ENCODE results near the gene ACTA1.
"Not testable (repeated sequence)": the region's sequence is repeated elsewhere in the genome, so short reads cannot be mapped to it uniquely, and the experiment has no call there.

Gene ACTA1

GRCh38 chr1:229407206-229408026 lies 26.5 kb downstream of the ACTA1 start:
- no peak for DNase-seq

DNA sequence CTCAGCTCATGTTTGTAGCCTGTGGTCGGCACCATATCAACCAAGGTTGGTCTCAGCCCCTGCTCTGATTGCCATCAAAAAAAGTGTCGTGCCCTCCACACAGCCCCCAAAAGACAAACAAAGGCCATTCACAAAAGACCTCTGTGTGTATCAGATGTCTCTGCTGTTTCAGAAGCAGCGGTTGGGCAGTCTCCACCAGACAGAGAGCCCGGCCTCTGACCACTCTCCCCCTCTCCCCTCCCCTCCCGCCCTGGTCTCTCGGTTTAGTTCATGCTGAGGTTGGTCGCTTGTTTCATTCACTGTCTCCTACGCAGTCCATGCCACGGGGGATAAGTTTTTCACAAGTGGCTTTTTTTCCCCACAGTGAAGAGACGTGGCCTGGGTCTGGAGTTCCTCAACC lies 27.1 kb downstream of the ACTA1 start:
- no peak for DNase-seq

DNA sequence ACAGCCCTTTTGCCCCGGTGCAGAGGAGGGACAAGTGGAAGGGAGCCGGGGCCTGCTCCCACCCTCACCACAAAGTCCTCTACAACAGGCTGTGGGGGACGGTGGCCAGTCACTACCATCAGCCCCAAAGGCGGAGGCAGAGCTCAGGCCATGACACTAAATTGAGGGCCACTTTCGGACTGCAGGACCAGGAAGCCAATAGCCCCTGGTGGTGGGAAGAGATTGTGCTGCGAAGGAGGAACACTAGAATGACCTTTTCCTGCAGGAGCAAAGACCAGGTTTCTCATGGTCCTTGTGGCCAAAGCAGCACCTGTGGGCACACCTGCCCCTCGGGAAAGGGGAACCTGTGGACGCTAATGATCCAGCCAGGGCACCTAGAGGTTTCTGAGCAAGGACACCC lies 30.3 kb downstream of the ACTA1 start:
- DNase-seq, result no peak

DNA sequence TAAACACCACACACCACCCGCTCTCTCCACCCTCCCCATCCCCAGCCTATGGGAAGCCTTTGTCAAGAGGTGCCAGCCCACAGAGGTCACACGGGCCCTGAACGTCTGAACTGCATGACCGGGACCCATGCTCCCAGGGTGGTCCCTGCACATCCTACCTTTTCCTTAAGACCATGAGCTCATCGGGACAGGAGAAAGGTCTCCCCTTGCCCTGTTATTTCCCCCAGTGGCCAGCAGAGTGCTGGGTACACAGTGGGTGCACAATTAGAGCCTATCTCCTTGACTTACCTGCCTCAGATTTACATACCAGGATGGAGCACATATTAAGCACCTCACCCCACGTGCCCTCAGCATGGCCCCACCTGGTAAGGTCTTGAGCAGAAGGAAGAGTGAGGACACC lies 30.9 kb downstream of the ACTA1 start:
- no peak for DNase-seq

- not testable (repeated sequence) for DNase-seq
Measured at GRCh38 chr1:229402329-229402728, 31.6 kb downstream of the ACTA1 start.

DNA sequence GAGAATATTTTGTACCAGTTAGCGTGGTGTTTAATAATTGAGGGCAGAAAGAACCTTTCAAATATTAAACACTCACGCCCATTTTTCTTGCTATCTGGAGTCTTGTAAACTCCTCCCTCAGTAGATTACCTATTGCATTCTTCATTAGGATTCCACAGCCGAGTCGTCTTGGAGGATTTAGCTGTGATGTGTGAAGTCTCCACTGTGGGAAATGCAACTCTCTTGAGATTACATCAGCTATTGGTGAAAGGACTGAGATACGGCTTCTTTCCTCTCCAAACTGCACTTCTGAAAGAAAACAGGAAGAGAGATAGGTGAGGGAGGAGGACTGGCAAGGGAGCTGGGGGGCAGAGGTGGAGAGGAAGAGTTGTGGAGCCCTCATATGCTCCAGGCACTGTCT lies 36.1 kb downstream of the ACTA1 start:
- DNase-seq, result no peak

DNA sequence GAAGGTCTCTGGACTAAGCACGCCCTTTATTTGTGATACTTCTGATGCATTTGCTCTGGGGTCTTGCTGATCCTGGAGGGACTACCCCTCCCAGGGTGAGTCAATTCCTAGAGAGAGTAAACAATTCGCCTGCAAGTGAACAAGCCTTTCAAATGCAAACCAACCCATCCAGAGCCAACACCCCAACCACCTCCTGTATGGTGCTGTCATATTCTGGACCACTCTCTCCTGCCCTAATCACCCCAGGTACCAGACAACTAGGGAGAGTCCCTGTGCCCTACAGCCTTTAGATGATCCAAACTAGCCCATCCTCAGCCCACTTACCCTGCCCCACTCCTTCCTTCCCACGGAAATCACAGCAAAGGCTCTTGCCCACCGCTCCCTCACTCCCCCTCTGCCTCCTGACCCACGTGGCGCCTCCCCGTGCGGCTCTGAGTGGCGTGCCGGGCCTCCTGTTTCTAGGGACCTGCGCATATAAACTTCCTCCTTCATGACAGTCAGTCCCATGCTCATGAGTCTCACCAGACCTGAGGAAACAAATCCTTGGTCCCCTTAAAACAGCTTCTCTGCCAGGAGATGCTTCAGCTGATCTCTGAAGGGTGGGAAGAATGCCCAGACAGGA lies 37.2 kb downstream of the ACTA1 start:
- DNase-seq, result no peak

GRCh38 chr1:229394517-229394916 lies 39.4 kb downstream of the ACTA1 start:
- not testable (repeated sequence) for DNase-seq

DNA sequence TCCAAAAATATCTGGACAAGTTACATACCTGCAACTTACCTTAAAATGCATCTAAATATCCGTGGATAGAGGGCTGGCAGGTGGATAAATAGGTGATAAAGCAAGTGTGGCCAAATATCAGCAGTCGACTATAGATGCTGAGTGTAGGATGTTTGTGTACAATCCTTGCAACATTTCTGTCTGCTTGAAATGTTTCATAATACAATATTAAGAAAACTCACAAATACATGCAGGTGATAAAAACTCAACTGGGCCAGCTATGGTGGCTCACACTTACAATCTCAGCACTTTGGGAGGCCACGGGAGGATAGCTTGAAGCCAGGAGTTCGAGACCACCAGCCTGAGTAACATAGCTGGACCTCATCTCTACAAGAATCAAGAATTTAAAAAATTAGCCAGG lies 41.0 kb downstream of the ACTA1 start:
- DNase-seq, result no peak

- no peak for DNase-seq
Measured at GRCh38 chr1:229390130-229390529, 43.8 kb downstream of the ACTA1 start.

GRCh38 chr1:229388897-229389580 lies 44.9 kb downstream of the ACTA1 start:
- no peak for DNase-seq

DNA sequence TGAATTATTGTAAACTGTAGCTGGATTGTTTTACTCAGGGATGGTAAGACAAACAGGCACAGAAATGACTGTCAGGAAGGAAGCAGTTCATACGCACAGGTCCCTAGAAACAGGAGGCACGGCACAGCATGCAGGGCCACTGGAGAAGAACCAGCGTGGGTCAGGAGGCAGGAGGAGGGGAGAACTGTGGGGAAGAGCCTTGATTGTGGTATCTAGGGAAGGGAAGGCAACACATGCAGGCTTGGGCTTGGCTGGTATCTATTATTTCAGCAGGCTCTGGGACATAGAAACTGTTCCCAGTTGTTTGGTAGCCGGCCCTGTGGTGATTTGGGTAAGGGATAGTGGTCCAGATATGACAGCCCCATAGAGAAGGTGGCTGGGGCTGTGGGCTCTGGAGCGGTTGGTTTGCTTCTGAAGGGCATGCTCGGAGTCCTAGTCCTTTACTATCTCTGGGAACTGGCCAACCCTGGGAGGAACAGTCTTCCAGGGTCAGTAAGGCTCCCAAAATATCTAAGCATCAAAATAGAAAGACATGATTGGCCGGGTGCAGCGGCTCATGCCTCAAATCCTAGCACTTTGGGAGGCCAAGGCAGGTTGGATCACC lies 47.9 kb downstream of the ACTA1 start:
- no peak for DNase-seq

GRCh38 chr1:229384822-229385221 lies 49.1 kb downstream of the ACTA1 start:
- no peak for DNase-seq

DNA sequence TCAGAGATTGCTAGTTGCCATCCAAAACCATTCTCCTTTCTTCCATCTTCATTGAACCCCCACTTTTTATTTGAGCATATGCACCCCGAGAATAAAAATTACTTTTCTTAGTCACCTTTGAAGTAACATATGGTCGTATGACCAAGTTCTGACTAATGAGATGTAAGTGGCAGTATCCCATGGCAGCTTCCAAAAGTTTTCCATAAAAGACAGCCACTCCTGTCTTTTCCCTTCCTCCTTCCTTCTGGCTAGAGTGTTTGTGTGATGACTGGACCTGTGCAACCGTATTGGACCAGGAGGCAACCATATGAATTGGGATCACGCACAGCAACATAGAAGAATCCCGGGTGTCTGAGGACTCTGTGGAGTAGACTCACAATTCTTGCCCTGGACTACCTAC lies 49.9 kb downstream of the ACTA1 start:
- no peak for DNase-seq

DNA sequence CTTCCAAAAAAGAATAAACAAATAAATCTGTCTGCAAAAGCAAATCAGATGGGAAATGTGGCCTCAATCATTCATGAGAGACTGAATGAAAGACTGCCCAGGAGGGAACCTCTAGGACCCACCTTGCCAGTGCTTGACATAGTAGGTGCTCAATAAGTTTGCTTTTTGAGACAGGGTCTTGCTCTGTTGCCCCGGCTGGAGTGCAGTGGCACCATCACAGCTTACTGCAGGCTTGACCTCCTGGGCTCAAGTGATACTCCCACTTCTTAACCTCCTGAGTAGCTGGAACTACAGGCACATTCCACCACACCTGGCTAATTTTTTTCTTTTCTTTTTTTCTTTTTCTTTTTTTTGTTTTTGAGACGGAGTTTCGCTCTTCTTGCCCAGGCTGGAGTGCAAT lies 50.7 kb downstream of the ACTA1 start:
- DNase-seq, result no peak

Data from NCI-H187 treated with DMSO at 0.1 percent for 48 hours (cell line).